Measurements from ENCODE around the gene GPR63.

GPR63 gene

GRCh38 chr6:96821034-96821433 is 16.2 kb downstream of the GPR63 start:
- no peak for DNase-seq (ENCODE audit: low read depth)

GRCh38 chr6:96816301-96816817 is 20.9 kb downstream of the GPR63 start:
- no peak for DNase-seq (ENCODE audit: low read depth)

- no peak for DNase-seq (ENCODE audit: low read depth)
Measured at GRCh38 chr6:96814625-96815024, 22.7 kb downstream of the GPR63 start.

- no peak for DNase-seq (ENCODE audit: low read depth)
Measured at GRCh38 chr6:96812077-96812703, 25.1 kb downstream of the GPR63 start.

GRCh38 chr6:96811670-96812069 is 25.6 kb downstream of the GPR63 start:
- no peak for DNase-seq (ENCODE audit: low read depth)

- DNase-seq (ENCODE audit: low read depth), result no peak
Measured at GRCh38 chr6:96811136-96811535, 26.1 kb downstream of the GPR63 start.

- no peak for DNase-seq (ENCODE audit: low read depth)
Measured at GRCh38 chr6:96809119-96809518, 28.2 kb downstream of the GPR63 start.

GRCh38 chr6:96803106-96803481 is 34.2 kb downstream of the GPR63 start:
- DNase-seq (ENCODE audit: low read depth), result no peak

- DNase-seq (ENCODE audit: low read depth), result no peak
Measured at GRCh38 chr6:96795481-96795880, 41.8 kb downstream of the GPR63 start.

GRCh38 chr6:96794980-96795379 is 42.3 kb downstream of the GPR63 start:
- DNase-seq (ENCODE audit: low read depth), result no peak

GRCh38 chr6:96792561-96793190 is 44.6 kb downstream of the GPR63 start:
- DNase-seq (ENCODE audit: low read depth), result no peak

- DNase-seq (ENCODE audit: low read depth), result no peak
Measured at GRCh38 chr6:96789871-96790270, 47.4 kb downstream of the GPR63 start.

GRCh38 chr6:96787846-96788580 is 49.3 kb downstream of the GPR63 start:
- DNase-seq (ENCODE audit: low read depth), result no peak

- no peak for DNase-seq (ENCODE audit: low read depth)
Measured at GRCh38 chr6:96786336-96786735, 50.9 kb downstream of the GPR63 start.

- DNase-seq (ENCODE audit: low read depth), result no peak
Measured at GRCh38 chr6:96784650-96785049, 52.6 kb downstream of the GPR63 start.

- no peak for DNase-seq (ENCODE audit: low read depth)
Measured at GRCh38 chr6:96783307-96783706, 54.0 kb downstream of the GPR63 start.

- no peak for DNase-seq (ENCODE audit: low read depth)
Measured at GRCh38 chr6:96781557-96781956, 55.7 kb downstream of the GPR63 start.

- DNase-seq (ENCODE audit: low read depth), result no peak
Measured at GRCh38 chr6:96777113-96777512, 60.2 kb downstream of the GPR63 start.

GRCh38 chr6:96775727-96776400 is 61.4 kb downstream of the GPR63 start:
- no peak for DNase-seq (ENCODE audit: low read depth)

GRCh38 chr6:96766769-96767168 is 70.5 kb downstream of the GPR63 start:
- DNase-seq (ENCODE audit: low read depth), result no peak

- no peak for DNase-seq (ENCODE audit: low read depth)
Measured at GRCh38 chr6:96762599-96762998, 74.7 kb downstream of the GPR63 start.

GRCh38 chr6:96761794-96762193 is 75.5 kb downstream of the GPR63 start:
- DNase-seq (ENCODE audit: low read depth), result no peak

Measured in activated T-cell treated with anti-CD3 and anti-CD28 coated beads for 24 hours (primary cell).